ENCODE data around the gene ZNF48.

DNA sequence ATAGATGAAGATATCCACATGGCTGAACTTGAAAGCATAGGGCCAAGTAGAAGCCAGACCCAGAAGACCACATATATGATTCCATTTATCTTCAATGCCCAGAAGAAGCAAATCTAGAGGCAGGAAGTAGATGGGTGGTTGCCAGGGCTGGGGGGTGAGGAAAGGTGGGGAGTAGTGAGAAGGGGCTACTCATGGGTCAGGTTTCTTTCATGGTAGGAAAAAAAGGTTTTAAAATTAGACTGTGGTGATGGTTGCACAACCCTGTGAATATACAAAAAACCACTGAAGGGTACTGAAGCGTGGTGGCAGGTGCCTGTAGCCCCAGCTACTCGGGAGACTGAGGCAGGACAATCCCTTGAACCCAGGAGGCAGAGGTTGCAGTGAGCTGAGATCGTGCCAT, 45.5 kb upstream of the ZNF48 start:
- TF ChIP-seq JUND (IDR thresholded peaks at IDR 0.05) (no peak), EZH2phosphoT487 (IDR thresholded peaks at IDR 0.05; ENCODE audit: borderline replicate concordance, low read depth) (no peak), GABPA (IDR thresholded peaks at IDR 0.05; ENCODE audit: low read depth) (no peak), POLR2AphosphoS5 (IDR thresholded peaks at IDR 0.05; ENCODE audit: low read depth, low read length) (no peak)
- TF ChIP-seq, protein P1, sequence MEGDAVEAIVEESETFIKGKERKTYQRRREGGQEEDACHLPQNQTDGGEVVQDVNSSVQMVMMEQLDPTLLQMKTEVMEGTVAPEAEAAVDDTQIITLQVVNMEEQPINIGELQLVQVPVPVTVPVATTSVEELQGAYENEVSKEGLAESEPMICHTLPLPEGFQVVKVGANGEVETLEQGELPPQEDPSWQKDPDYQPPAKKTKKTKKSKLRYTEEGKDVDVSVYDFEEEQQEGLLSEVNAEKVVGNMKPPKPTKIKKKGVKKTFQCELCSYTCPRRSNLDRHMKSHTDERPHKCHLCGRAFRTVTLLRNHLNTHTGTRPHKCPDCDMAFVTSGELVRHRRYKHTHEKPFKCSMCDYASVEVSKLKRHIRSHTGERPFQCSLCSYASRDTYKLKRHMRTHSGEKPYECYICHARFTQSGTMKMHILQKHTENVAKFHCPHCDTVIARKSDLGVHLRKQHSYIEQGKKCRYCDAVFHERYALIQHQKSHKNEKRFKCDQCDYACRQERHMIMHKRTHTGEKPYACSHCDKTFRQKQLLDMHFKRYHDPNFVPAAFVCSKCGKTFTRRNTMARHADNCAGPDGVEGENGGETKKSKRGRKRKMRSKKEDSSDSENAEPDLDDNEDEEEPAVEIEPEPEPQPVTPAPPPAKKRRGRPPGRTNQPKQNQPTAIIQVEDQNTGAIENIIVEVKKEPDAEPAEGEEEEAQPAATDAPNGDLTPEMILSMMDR (IDR thresholded peaks at IDR 0.05): no peak

All from SK-N-SH (cell line).